GM21825 (cell line): ENCODE measurements around the gene ENTPD2.

Source experiments
- ATAC-seq: cut with Tn5 transposase; IDR thresholded peaks from one replicate; pipeline ENCODE4 v1.9.1; 2021; ENCODE audit warnings: mild to moderate bottlenecking, moderate library complexity; ENCODE audit not compliant: unreplicated experiment

Gene ENTPD2

GRCh38 chr9:137031904-137032640 is 21.8 kb downstream of the ENTPD2 start, which contains the start of gene FUT7:
Gene FUT7, minus strand, starts transcription at chr9:137032088. Its CDS starts 97 bp downstream, at chr9:137031991.
- no peak for ATAC-seq

GRCh38 chr9:137030538-137031527 is 23.0 kb downstream of the ENTPD2 start:
- no peak for ATAC-seq

GRCh38 chr9:137030006-137030405 is 23.9 kb downstream of the ENTPD2 start:
- ATAC-seq = no peak

- ATAC-seq = no peak
Observed at GRCh38 chr9:137029058-137029936, 24.6 kb downstream of the ENTPD2 start.

GRCh38 chr9:137028263-137029057 is 25.4 kb downstream of the ENTPD2 start:
- ATAC-seq = peak; percentile 38

GRCh38 chr9:137027369-137028262 is 26.2 kb downstream of the ENTPD2 start, which contains the start of gene ABCA2:
Gene ABCA2, minus strand, starts transcription at chr9:137028237. Its CDS starts 97 bp downstream, at chr9:137028140.
- no peak for ATAC-seq

- ATAC-seq = no peak
Observed at GRCh38 chr9:137026828-137027227, 27.0 kb downstream of the ENTPD2 start.

GRCh38 chr9:137026384-137026783 is 27.5 kb downstream of the ENTPD2 start:
- ATAC-seq = no peak

- ATAC-seq = no peak
Observed at GRCh38 chr9:137025517-137025966, 28.3 kb downstream of the ENTPD2 start.

GRCh38 chr9:137023583-137023991 is 30.3 kb downstream of the ENTPD2 start:
- no peak for ATAC-seq

GRCh38 chr9:137023157-137023556 is 30.7 kb downstream of the ENTPD2 start:
- no peak for ATAC-seq

GRCh38 chr9:137022662-137023008 is 31.2 kb downstream of the ENTPD2 start:
- no peak for ATAC-seq

GRCh38 chr9:137021979-137022661 is 31.7 kb downstream of the ENTPD2 start:
- no peak for ATAC-seq

- no peak for ATAC-seq
Observed at GRCh38 chr9:137021568-137021978, 32.3 kb downstream of the ENTPD2 start.

GRCh38 chr9:137020771-137021567 is 32.9 kb downstream of the ENTPD2 start:
- no peak for ATAC-seq

GRCh38 chr9:137019891-137020683 is 33.8 kb downstream of the ENTPD2 start:
- ATAC-seq = no peak
